ENCODE data around the gene ZBTB43.
A peak's percentile ranks its signal among the peaks of the same experiment; 100 is the strongest.

ZBTB43 gene

GRCh38 chr9:126834672-126835071, 29.8 kb downstream of the ZBTB43 start:
- TF ChIP-seq CTCF (IDR thresholded peaks at IDR 0.05; ENCODE audit: insufficient read depth, low read length, poor library complexity, severe bottlenecking): no peak
- no peak for DNase-seq (ENCODE audit: extremely low read depth, insufficient read length)
- no peaks in the 10 kb centered on the region for H3K27me3 ChIP-seq (replicated peaks; ENCODE audit: control insufficient read depth, insufficient read depth, low read length)
- peaks cover 7% of the 10 kb centered on the region for H3K36me3 ChIP-seq (ENCODE audit: control insufficient read depth, insufficient read depth, low read length)
- H3K4me3 ChIP-seq (replicated peaks; ENCODE audit: low read depth, low read length): no peak overlapping the region

GRCh38 chr9:126836216-126836615, 31.4 kb downstream of the ZBTB43 start:
- Histone ChIP-seq H3K4me3 (replicated peaks; ENCODE audit: low read depth, low read length) (no peak overlapping the region), H3K36me3 (ENCODE audit: control insufficient read depth, insufficient read depth, low read length) (peaks cover 7% of the 10 kb centered on the region), H3K27me3 (replicated peaks; ENCODE audit: control insufficient read depth, insufficient read depth, low read length) (no peaks in the 10 kb centered on the region)
- no peak for DNase-seq (ENCODE audit: extremely low read depth, insufficient read length)
- TF ChIP-seq CTCF (IDR thresholded peaks at IDR 0.05; ENCODE audit: insufficient read depth, low read length, poor library complexity, severe bottlenecking): no peak

- Histone ChIP-seq H3K27me3 (replicated peaks; ENCODE audit: control insufficient read depth, insufficient read depth, low read length) (no peaks in the 10 kb centered on the region), H3K36me3 (ENCODE audit: control insufficient read depth, insufficient read depth, low read length) (peaks cover under 1% of the 10 kb centered on the region; the same call in 1 of the 2 replicates), H3K4me3 (replicated peaks; ENCODE audit: low read depth, low read length) (peak overlapping the region; percentile 25)
- DNase-seq (ENCODE audit: extremely low read depth, insufficient read length): peak; percentile 35
- TF ChIP-seq CTCF (IDR thresholded peaks at IDR 0.05; ENCODE audit: insufficient read depth, low read length, poor library complexity, severe bottlenecking): no peak
Observed at GRCh38 chr9:126838055-126838811, 33.4 kb downstream of the ZBTB43 start.

GRCh38 chr9:126838895-126839294, 34.1 kb downstream of the ZBTB43 start:
- H3K36me3 ChIP-seq (ENCODE audit: control insufficient read depth, insufficient read depth, low read length): no peaks in the 10 kb centered on the region; the same call in 1 of the 2 replicates
- no peak overlapping the region; the same call in 1 of the 2 replicates for H3K4me3 ChIP-seq (replicated peaks; ENCODE audit: low read depth, low read length)
- no peak for TF ChIP-seq CTCF (IDR thresholded peaks at IDR 0.05; ENCODE audit: insufficient read depth, low read length, poor library complexity, severe bottlenecking)
- peak; percentile 64 for DNase-seq (ENCODE audit: extremely low read depth, insufficient read length)
- H3K27me3 ChIP-seq (replicated peaks; ENCODE audit: control insufficient read depth, insufficient read depth, low read length): no peaks in the 10 kb centered on the region

GRCh38 chr9:126839301-126839700, 34.5 kb downstream of the ZBTB43 start:
- Histone ChIP-seq H3K36me3 (ENCODE audit: control insufficient read depth, insufficient read depth, low read length) (no peaks in the 10 kb centered on the region; the same call in 1 of the 2 replicates), H3K4me3 (replicated peaks; ENCODE audit: low read depth, low read length) (0 out of 2 replicates have a peak overlapping the region, but pooled peaks have one; percentile 4), H3K27me3 (replicated peaks; ENCODE audit: control insufficient read depth, insufficient read depth, low read length) (no peaks in the 10 kb centered on the region)
- no peak for TF ChIP-seq CTCF (IDR thresholded peaks at IDR 0.05; ENCODE audit: insufficient read depth, low read length, poor library complexity, severe bottlenecking)
- no peak for DNase-seq (ENCODE audit: extremely low read depth, insufficient read length)

Measured in GM06990 (cell line).